Spleen (tissue), 11 donors: ENCODE results near the gene IL31. TPM values are rescaled to one million over a fixed set of nuclear protein-coding genes. Genes with fewer than 3 reads are reported as not detected.
A peak's percentile ranks its signal among the peaks of the same experiment; 100 is the strongest.

Experiments
- DNase-seq: peaks from one replicate; pipeline ENCODE4 v3.0.0-alpha.2; 2020
- H3K27ac ChIP-seq, 8 donors: fragments of 200-600 bp; sonication (generic) in 7 of 8; 1 replicate in 4 of 8; 2 replicates in 4 of 8; pipeline versions ENCODE4 v1.5.0 to v1.8.0; 2016 to 2021; ENCODE audit warnings: inconsistent platforms in 4 of 8, mild to moderate bottlenecking in 4 of 8, moderate library complexity in 1 of 8
- H3K27me3 ChIP-seq, 7 donors: fragments of 200-600 bp; sonication (generic) in 6 of 7; replicated peaks in 1 of 7; 1 replicate in 4 of 7; 2 replicates in 3 of 7; pipeline versions ENCODE4 v1.5.0 to v1.8.0; 2016 to 2021; ENCODE audit warnings: inconsistent platforms in 3 of 7, mild to moderate bottlenecking in 1 of 7
- H3K36me3 ChIP-seq, 6 donors: fragments of 200-600 bp; sonication (generic) in 5 of 6; 1 replicate in 4 of 6; 2 replicates in 2 of 6; pipeline versions ENCODE4 v1.5.0 to v1.8.0; 2016 to 2021; ENCODE audit warnings: inconsistent platforms in 2 of 6
- H3K4me1 ChIP-seq, 6 donors: fragments of 200-600 bp; sonication (generic) in 5 of 6; 1 replicate in 3 of 6; 2 replicates in 3 of 6; pipeline versions ENCODE4 v1.5.0 to v1.8.0; 2016 to 2021; ENCODE audit warnings: inconsistent platforms in 3 of 6
- H3K4me3 ChIP-seq, 8 donors: fragments of 200-600 bp; sonication (generic) in 7 of 8; 1 replicate in 4 of 8; 2 replicates in 4 of 8; pipeline versions ENCODE4 v1.5.0 to v1.8.0; 2016 to 2021; ENCODE audit warnings: inconsistent platforms in 4 of 8, mild to moderate bottlenecking in 4 of 8, moderate library complexity in 2 of 8
- H3K9me3 ChIP-seq, 8 donors: fragments of 200-600 bp; sonication (generic) in 7 of 8; 1 replicate in 4 of 8; 2 replicates in 4 of 8; pipeline versions ENCODE4 v1.5.0 to v1.8.0; 2016 to 2021; ENCODE audit warnings: inconsistent platforms in 4 of 8
- CTCF ChIP-seq, 11 experiments: fragments of 200-600 bp in 7 of 11; fragments of 450-650 bp in 4 of 11; sonication (generic) in 4 of 11; IDR thresholded peaks in 8 of 11; conservative IDR thresholded peaks in 3 of 11; 1 replicate in 7 of 11; 2 replicates in 4 of 11; pipeline versions ENCODE4 v1.4.0 to v1.8.0; 2016 to 2021; ENCODE audit warnings: antibody characterized with exemption in 11 of 11, inconsistent platforms in 4 of 11, mild to moderate bottlenecking in 1 of 11
- POLR2A ChIP-seq, 3 donors: fragments of 450-650 bp; IDR thresholded peaks; one replicate each; pipeline ENCODE4 v1.5.1; 2017; ENCODE audit warnings: antibody characterized with exemption in 3 of 3, mild to moderate bottlenecking in 1 of 3
- POLR2AphosphoS5 ChIP-seq, 3 donors: sonication (generic); formaldehyde crosslinking; IDR thresholded peaks; one replicate each; pipeline ENCODE4 v1.5.1; 2017; ENCODE audit warnings: antibody characterized with exemption in 3 of 3
- WGBS, 5 donors: extraction: QIAGEN DNeasy Blood & Tissue Kit in 3 of 5; methylation state at CpG; one replicate each; pipeline versions ENCODE4 v1.1.5 to v1.1.7; 2013 to 2018; 5-methylcytosine and 5-hydroxymethylcytosine counted together
- intact Hi-C: fragments of 100-400 bp; cut with DNase I; formaldehyde crosslinking; loops from one replicate; pipeline ENCODE4 v1.15.0; 2023; ENCODE audit warnings: low total_unique reads
- polyA plus RNA-seq, 3 donors: library from polyadenylated mRNA; stranded (reverse); fragments of 200-250 nt; gene quantifications; one replicate each; pipeline ENCODE4 v1.2.1, GENCODE V29; 2013
- total RNA-seq, 7 donors: library from RNA; depleted of rRNA in 3 of 7; stranded (reverse); fragments of >200 nt in 3 of 7; fragmentation: NEBNext Ultra II Directional in 4 of 7; extraction: Animal tissue kit (Norgen Biotek cat#: 25700) in 4 of 7; gene quantifications; one replicate each; pipeline versions ENCODE4 v1.1.0 to v1.2.1, GENCODE V29; 2016 to 2021
- donor health status: healthy with polysubstance abuse.
- donor health status: DM: no; HTN: no; CAD: no; lungs with moderate emphysema.
- donor health status: DM: no; HTN: no; CAD: no.
- donor health status: Bipolar disorder and iron deficiency.
- donor health status: healthy.
- donor health status: DM: no; HTN: no; CAD: no.
- donor health status: DM: yes; HTN: yes; CAD: no.

IL31 gene
- total and polyA plus RNA-seq, 10 donors: not detected

- Histone ChIP-seq H3K4me1 (peaks cover 7 to 24% (median 22%) of the 10 kb centered on the region in 6 donors), H3K27ac (no peak overlapping the region), H3K9me3 (peaks cover 0 to 10% (median 6%) of the 10 kb centered on the region in 8 donors), H3K4me3 (no peak overlapping the region), H3K36me3 (no peaks in the 10 kb centered on the region), H3K27me3 (peaks cover 0 to 79% (median 40%) of the 10 kb centered on the region in 7 donors)
- intact Hi-C loops: loop anchor here (5.0 kb wide), 1 partner anchor 147 kb away; no protein-coding TSS in a partner anchor
- WGBS, 5 donors: 88 to 93% (median 90%) methylated on average over 29 of the region's 29 CpGs
- TF ChIP-seq CTCF (IDR thresholded peaks at IDR 0.05 in 8 of 11, conservative IDR thresholded peaks at IDR 0.05 in 3 of 11) (no peak), POLR2A (IDR thresholded peaks at IDR 0.05) (no peak), POLR2AphosphoS5 (IDR thresholded peaks at IDR 0.05) (no peak)
- peak; percentile 45 for DNase-seq
Observed at GRCh38 chr12:122199484-122200355, 25.7 kb upstream of the IL31 start.

GRCh38 chr12:122197612-122197966 lies 23.6 kb upstream of the IL31 start:
- no peak for DNase-seq
- intact Hi-C loops: loop anchor here (5.0 kb wide), 1 partner anchor 145 kb away; no protein-coding TSS in a partner anchor
- Histone ChIP-seq H3K27ac (no peak overlapping the region), H3K27me3 (peaks cover 0 to 58% (median 20%) of the 10 kb centered on the region in 7 donors), H3K4me1 (peaks cover 0 to 2% (median 1%) of the 10 kb centered on the region in 6 donors), H3K9me3 (peaks cover 0 to 13% (median 6%) of the 10 kb centered on the region in 8 donors), H3K36me3 (no peaks in the 10 kb centered on the region), H3K4me3 (no peak overlapping the region)
- no peak for TF ChIP-seq POLR2A (IDR thresholded peaks at IDR 0.05)
- TF ChIP-seq CTCF (IDR thresholded peaks at IDR 0.05 in 8 of 11, conservative IDR thresholded peaks at IDR 0.05 in 3 of 11): no peak
- no peak for TF ChIP-seq POLR2AphosphoS5 (IDR thresholded peaks at IDR 0.05)
- WGBS, 5 donors: 50 to 64% (median 58%) methylated on average over 1 of the region's 1 CpG

GRCh38 chr12:122195405-122195804 lies 21.4 kb upstream of the IL31 start:
- intact Hi-C loops: loop anchor here (5.0 kb wide), 1 partner anchor 143 kb away; no protein-coding TSS in a partner anchor
- no peak for DNase-seq
- TF ChIP-seq POLR2A (IDR thresholded peaks at IDR 0.05) (no peak), CTCF (IDR thresholded peaks at IDR 0.05 in 8 of 11, conservative IDR thresholded peaks at IDR 0.05 in 3 of 11) (no peak), POLR2AphosphoS5 (IDR thresholded peaks at IDR 0.05) (no peak)

GRCh38 chr12:122194804-122195203 lies 20.8 kb upstream of the IL31 start:
- intact Hi-C loops: loop anchor here (5.0 kb wide), 1 partner anchor 143 kb away; no protein-coding TSS in a partner anchor
- no peak for TF ChIP-seq POLR2A (IDR thresholded peaks at IDR 0.05)
- no peak for TF ChIP-seq CTCF (IDR thresholded peaks at IDR 0.05 in 8 of 11, conservative IDR thresholded peaks at IDR 0.05 in 3 of 11)
- no peak for TF ChIP-seq POLR2AphosphoS5 (IDR thresholded peaks at IDR 0.05)
- WGBS, 5 donors: 55 to 71% (median 68%) methylated on average over 1 of the region's 1 CpG
- no peaks in the 10 kb centered on the region for H3K36me3 ChIP-seq
- no peak overlapping the region for H3K27ac ChIP-seq
- no peak for DNase-seq
- peaks cover 0 to 6% (median 0%) of the 10 kb centered on the region in 6 donors for H3K4me1 ChIP-seq
- H3K9me3 ChIP-seq: peaks cover 0 to 13% (median 6%) of the 10 kb centered on the region in 8 donors
- H3K27me3 ChIP-seq: peaks cover 0 to 38% (median 6%) of the 10 kb centered on the region in 7 donors
- no peak overlapping the region for H3K4me3 ChIP-seq

More at GRCh38 chr12:122195405-122195804, 21.4 kb upstream of the IL31 start:
- no peak overlapping the region for H3K4me3 ChIP-seq
- H3K36me3 ChIP-seq: no peaks in the 10 kb centered on the region
- 88 to 98% (median 90%) methylated on average over 4 of the region's 4 CpGs for WGBS, 5 donors
- peaks cover 0 to 6% (median 0%) of the 10 kb centered on the region in 6 donors for H3K4me1 ChIP-seq
- no peak overlapping the region for H3K27ac ChIP-seq
- peaks cover 0 to 38% (median 6%) of the 10 kb centered on the region in 7 donors for H3K27me3 ChIP-seq
- peaks cover 0 to 13% (median 6%) of the 10 kb centered on the region in 8 donors for H3K9me3 ChIP-seq
